Smooth muscle cell (in vitro differentiated cells): ENCODE measurements around the gene GPR119. TPM values are rescaled to one million over a fixed set of nuclear protein-coding genes. Genes with fewer than 3 reads are reported as not detected.
"Not testable (repeated sequence)": the region's sequence is repeated elsewhere in the genome, so short reads cannot be mapped to it uniquely, and the experiment has no call there.

ENCODE experiments used
- DNase-seq: peaks from one replicate; lab custom pipeline; 2025; ENCODE audit not compliant: unreplicated experiment; lab: John Stamatoyannopoulos, UW
- H2AFZ ChIP-seq: fragments of 200-600 bp; sonication (generic); 2 replicates; pipeline ENCODE4 v1.6.0; 2016; ENCODE audit warnings: antibody characterized with exemption, low read depth, mild to moderate bottlenecking
- H3F3A ChIP-seq: fragments of 200-600 bp; sonication (generic); 2 replicates; pipeline ENCODE4 v1.6.0; 2017; ENCODE audit warnings: antibody characterized with exemption, low read depth
- H3K27ac ChIP-seq: fragments of 200-600 bp; sonication (generic); 2 replicates; pipeline ENCODE4 v1.5.1; 2016; ENCODE audit warnings: low read depth, mild to moderate bottlenecking
- H3K27me3 ChIP-seq: fragments of 200-600 bp; sonication (generic); 2 replicates; pipeline ENCODE4 v1.6.1; 2016; ENCODE audit warnings: low read depth, mild to moderate bottlenecking
- H3K36me3 ChIP-seq: fragments of 200-600 bp; sonication (generic); 2 replicates; pipeline ENCODE4 v1.5.1; 2016; ENCODE audit warnings: low read depth
- H3K4me1 ChIP-seq: fragments of 200-600 bp; sonication (generic); 2 replicates; pipeline ENCODE4 v1.5.1; 2016; ENCODE audit warnings: low read depth
- H3K4me2 ChIP-seq: fragments of 200-600 bp; sonication (generic); 2 replicates; pipeline ENCODE4 v1.6.0; 2016; ENCODE audit warnings: mild to moderate bottlenecking
- H3K4me3 ChIP-seq: fragments of 200-600 bp; sonication (generic); 2 replicates; pipeline ENCODE4 v1.5.1; 2016; ENCODE audit warnings: mild to moderate bottlenecking
- H3K79me2 ChIP-seq: fragments of 200-600 bp; sonication (generic); 2 replicates; pipeline ENCODE4 v1.6.0; 2016; ENCODE audit warnings: low read depth, mild to moderate bottlenecking
- H3K9ac ChIP-seq: fragments of 200-600 bp; sonication (generic); 2 replicates; pipeline ENCODE4 v1.6.0; 2016; ENCODE audit warnings: low read depth
- H3K9me3 ChIP-seq: fragments of 200-600 bp; sonication (generic); replicated peaks from 2 replicates; pipeline ENCODE4 v1.5.1; 2016; ENCODE audit warnings: low read depth
- H4K20me1 ChIP-seq: fragments of 200-600 bp; sonication (generic); 2 replicates; pipeline ENCODE4 v1.6.0; 2016; ENCODE audit warnings: low read depth
- WGBS: methylation state at CpG from one replicate; pipeline ENCODE4 v1.1.7; 2016; ENCODE audit warnings: low lambda C conversion rate; 5-methylcytosine and 5-hydroxymethylcytosine counted together
- polyA plus RNA-seq: library from polyadenylated mRNA; unstranded; fragments of >200 nt; fragmentation: Nextera tagmentation; extraction: Ambion mirVana; gene quantifications from 2 replicates; pipeline ENCODE4 v1.2.1, GENCODE V29; 2016
- total RNA-seq: library from RNA; depleted of rRNA; stranded (reverse); fragments of >200 nt; gene quantifications from 2 replicates; pipeline ENCODE4 v1.2.3, GENCODE V29; 2014
- TF ChIP-seq, protein P1 (sequence below): fragments of 200-600 bp; sonication (generic); IDR thresholded peaks from 2 replicates; pipeline ENCODE4 v1.5.1; 2017; ENCODE audit warnings: borderline replicate concordance, mild to moderate bottlenecking, antibody characterized with exemption; ENCODE audit not compliant: insufficient read depth, poor library complexity, severe bottlenecking

The GPR119 gene
- total and polyA plus RNA-seq, 2 experiments from 2014 or later: not detected

DNA sequence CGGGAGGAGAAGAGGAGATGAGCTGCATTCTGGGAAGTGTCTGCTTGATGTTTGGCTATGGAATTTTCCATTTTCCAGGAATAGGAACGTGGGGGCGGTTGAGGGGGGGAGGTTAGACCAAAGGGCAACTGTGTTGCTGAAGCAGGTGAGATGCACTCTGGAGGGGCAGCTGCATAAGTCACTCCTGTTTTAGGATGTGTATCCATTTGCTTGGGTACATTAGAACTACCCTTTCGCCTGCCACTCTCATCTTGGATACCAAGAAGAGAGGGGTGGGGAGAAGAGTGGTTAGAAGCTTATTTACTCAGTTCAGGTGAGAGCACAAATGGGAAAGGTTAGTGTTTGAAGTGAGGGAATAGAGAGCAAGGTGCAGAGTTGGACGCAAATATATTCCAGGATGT lies 934 bp upstream of the GPR119 start:
- Histone ChIP-seq H3K4me2 (no peak overlapping the region), H3K36me3 (no peaks in the 10 kb centered on the region), H3K9ac (no peak overlapping the region), H3F3A (no peaks in the 10 kb centered on the region), H3K4me3 (no peak overlapping the region), H3K27ac (no peak overlapping the region), H3K27me3 (no peaks in the 10 kb centered on the region), H3K4me1 (no peaks in the 10 kb centered on the region), H2AFZ (no peak overlapping the region), H3K79me2 (no peaks in the 10 kb centered on the region), H4K20me1 (no peaks in the 10 kb centered on the region), H3K9me3 (no peaks in the 10 kb centered on the region)
- DNase-seq: no peak
- TF ChIP-seq, protein P1, sequence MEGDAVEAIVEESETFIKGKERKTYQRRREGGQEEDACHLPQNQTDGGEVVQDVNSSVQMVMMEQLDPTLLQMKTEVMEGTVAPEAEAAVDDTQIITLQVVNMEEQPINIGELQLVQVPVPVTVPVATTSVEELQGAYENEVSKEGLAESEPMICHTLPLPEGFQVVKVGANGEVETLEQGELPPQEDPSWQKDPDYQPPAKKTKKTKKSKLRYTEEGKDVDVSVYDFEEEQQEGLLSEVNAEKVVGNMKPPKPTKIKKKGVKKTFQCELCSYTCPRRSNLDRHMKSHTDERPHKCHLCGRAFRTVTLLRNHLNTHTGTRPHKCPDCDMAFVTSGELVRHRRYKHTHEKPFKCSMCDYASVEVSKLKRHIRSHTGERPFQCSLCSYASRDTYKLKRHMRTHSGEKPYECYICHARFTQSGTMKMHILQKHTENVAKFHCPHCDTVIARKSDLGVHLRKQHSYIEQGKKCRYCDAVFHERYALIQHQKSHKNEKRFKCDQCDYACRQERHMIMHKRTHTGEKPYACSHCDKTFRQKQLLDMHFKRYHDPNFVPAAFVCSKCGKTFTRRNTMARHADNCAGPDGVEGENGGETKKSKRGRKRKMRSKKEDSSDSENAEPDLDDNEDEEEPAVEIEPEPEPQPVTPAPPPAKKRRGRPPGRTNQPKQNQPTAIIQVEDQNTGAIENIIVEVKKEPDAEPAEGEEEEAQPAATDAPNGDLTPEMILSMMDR: no peak
- 71% methylated on average over 5 of the region's 5 CpGs for WGBS

DNA sequence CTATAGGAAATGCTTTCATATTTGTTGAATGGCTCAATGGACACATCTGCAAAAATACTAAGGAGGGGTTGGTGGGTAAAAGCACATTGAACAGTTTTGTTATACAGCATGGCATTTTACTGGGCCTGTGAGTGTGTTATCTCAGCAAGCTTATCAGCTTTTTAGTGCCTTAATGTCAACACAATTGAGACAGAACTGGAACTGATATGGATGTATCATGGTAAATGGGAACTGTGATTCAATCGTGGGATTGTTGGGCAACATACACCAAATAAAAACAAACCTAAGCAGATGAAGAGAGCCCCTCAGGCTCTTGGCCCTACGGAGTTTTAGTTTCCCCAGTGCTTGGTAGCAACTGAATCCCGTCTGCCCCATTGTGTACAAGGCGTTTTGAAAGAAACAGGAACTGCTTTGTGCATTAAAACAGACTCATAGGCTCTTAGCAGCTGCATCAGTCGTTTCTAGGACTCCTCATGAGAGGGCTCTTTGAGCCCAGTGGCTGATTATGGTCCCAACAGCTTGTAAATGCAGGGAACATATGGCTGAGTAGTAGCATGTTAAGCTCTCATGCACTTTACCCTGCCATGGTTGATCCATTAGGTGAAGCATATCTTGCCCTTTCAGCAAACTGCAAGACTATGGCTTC lies 7.3 kb downstream of the GPR119 start:
- H3K4me2 ChIP-seq: no peak overlapping the region
- no peaks in the 10 kb centered on the region for H3K4me1 ChIP-seq
- TF ChIP-seq, protein P1: no peak
- no peak for DNase-seq
- H2AFZ ChIP-seq: no peak overlapping the region
- no peak overlapping the region for H3K4me3 ChIP-seq
- no peaks in the 10 kb centered on the region for H3K79me2 ChIP-seq
- WGBS: 25% methylated on average over 5 of the region's 5 CpGs
- H3K9ac ChIP-seq: no peak overlapping the region
- no peaks in the 10 kb centered on the region for H3K9me3 ChIP-seq
- no peaks in the 10 kb centered on the region for H4K20me1 ChIP-seq
- no peak overlapping the region for H3K27ac ChIP-seq
- no peaks in the 10 kb centered on the region for H3F3A ChIP-seq
- no peaks in the 10 kb centered on the region for H3K36me3 ChIP-seq
- H3K27me3 ChIP-seq: no peaks in the 10 kb centered on the region

DNA sequence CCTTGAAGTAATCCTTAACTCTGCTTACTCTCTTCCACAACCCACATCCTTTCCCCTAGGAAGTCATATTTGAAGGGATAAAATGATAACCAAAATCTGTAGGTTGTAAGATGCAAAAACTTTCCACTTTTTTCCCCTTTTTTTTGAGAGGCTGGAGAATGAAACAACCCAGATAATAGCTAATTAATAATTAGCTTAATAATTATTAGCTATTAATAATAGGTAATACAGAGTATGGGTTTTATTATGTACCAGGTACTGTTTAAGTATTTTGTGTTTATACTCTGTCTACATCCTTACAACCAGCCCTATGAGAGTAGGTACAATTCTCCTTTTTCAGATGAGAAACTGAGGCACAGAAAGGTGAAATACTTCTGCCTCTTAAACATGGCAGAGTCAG lies 9.4 kb downstream of the GPR119 start:
- Histone ChIP-seq H3K4me1 (no peaks in the 10 kb centered on the region), H3K27ac (no peak overlapping the region), H4K20me1 (no peaks in the 10 kb centered on the region), H3F3A (no peaks in the 10 kb centered on the region), H3K27me3 (no peaks in the 10 kb centered on the region), H2AFZ (no peak overlapping the region), H3K4me3 (no peak overlapping the region), H3K9me3 (no peaks in the 10 kb centered on the region), H3K9ac (no peak overlapping the region), H3K36me3 (no peaks in the 10 kb centered on the region), H3K4me2 (no peak overlapping the region), H3K79me2 (no peaks in the 10 kb centered on the region)
- TF ChIP-seq, protein P1: no peak
- DNase-seq: no peak

DNA sequence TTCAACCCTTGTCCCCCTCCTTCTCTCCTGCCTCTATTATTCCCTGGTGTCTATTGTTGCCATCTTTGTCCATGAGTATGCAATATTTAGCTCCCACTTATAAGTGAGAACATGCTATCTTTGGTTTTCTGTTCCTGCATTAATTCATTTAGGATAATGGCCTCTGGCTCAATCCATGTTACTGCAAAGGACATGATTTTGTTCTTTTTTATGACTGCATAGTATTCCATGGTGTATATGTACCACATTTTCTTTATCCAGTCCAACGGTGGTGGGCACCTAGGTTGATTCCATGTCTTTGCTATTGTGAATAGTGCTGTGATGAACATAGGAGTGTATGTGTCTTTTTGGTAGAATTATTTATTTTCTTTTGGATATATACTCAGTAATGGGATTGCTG lies 33.4 kb downstream of the GPR119 start:
- WGBS: 75% methylated on average over 1 of the region's 1 CpG
- H3K79me2 ChIP-seq, H3K36me3 ChIP-seq, H3K9ac ChIP-seq, H3K4me2 ChIP-seq, H3K27ac ChIP-seq, H3K4me3 ChIP-seq, H3K4me1 ChIP-seq, H2AFZ ChIP-seq, H4K20me1 ChIP-seq, H3F3A ChIP-seq, DNase-seq, H3K27me3 ChIP-seq, H3K9me3 ChIP-seq: not testable (repeated sequence)
